GM23338 (cell line): ENCODE measurements around the gene DPYSL5.

Source experiments
- CTCF ChIP-seq, 2 experiments: fragments of 200-600 bp in 1 of 2; sonication (generic) in 1 of 2; conservative IDR thresholded peaks; 2 replicates each; pipeline versions ENCODE4 v1.5.1 to v1.6.1; 2016 to 2017; ENCODE audit warnings: antibody characterized with exemption in 2 of 2, low read depth in 2 of 2, mild to moderate bottlenecking in 2 of 2, moderate library complexity in 1 of 2
- EZH2 ChIP-seq: fragments of 200-600 bp; sonication (generic); IDR thresholded peaks from one replicate; pipeline ENCODE4 v1.8.0; 2017; ENCODE audit warnings: antibody characterized with exemption, mild to moderate bottlenecking, low read depth; ENCODE audit not compliant: unreplicated experiment
- JUNB ChIP-seq: IDR thresholded peaks from one replicate; pipeline ENCODE4 v1.6.1; 2016; ENCODE audit warnings: antibody characterized with exemption; ENCODE audit not compliant: unreplicated experiment

- TF ChIP-seq EZH2 (no peak), CTCF (conservative IDR thresholded peaks at IDR 0.05; ENCODE audit: low read depth in 2 of 2) (no peak), JUNB (no peak)
Observed at GRCh38 chr2:26968001-26968400, 120.1 kb downstream of the DPYSL5 start.
